ENCODE measurements around the gene PPFIA2. TPM values are rescaled to one million over a fixed set of nuclear protein-coding genes. Genes with fewer than 3 reads are reported as not detected.
"Not testable (repeated sequence)": the region's sequence is repeated elsewhere in the genome, so short reads cannot be mapped to it uniquely, and the experiment has no call there.

The PPFIA2 gene
- total RNA-seq, 1 experiment from 2014 or later, result not detected

GRCh38 chr12:81670759-81671158 is 88.4 kb downstream of the PPFIA2 start:
- ChIA-PET POLR2A (no interaction called here), CTCF (no interaction called here)

GRCh38 chr12:81668475-81668874 is 90.7 kb downstream of the PPFIA2 start:
- in situ Hi-C loops (cut with HindIII; ENCODE audit: low pct_unique_long_range_greater_than_20kb, low sequenced_read_pairs), result no loop called here
- H3K4me3 ChIP-seq (ENCODE audit: low read depth in 2 of 2, low read length in 2 of 2), result no peak overlapping the region
- H3K36me3 ChIP-seq (ENCODE audit: control insufficient read depth, insufficient read depth, low read length), result no peaks in the 10 kb centered on the region
- POLR2A ChIA-PET, result no interaction called here
- intact Hi-C loops (cut with micrococcal nuclease; ENCODE audit: unreplicated experiment), result no loop called here
- no TSS peak for BruUV-seq (replicated peaks)
- DNase-seq (ENCODE audit: low read depth, low spot score), result no peak
- H3K27ac ChIP-seq (ENCODE audit: low read length), result no peak overlapping the region
- no peak for TF ChIP-seq REST (IDR thresholded peaks at IDR 0.05; ENCODE audit: insufficient read depth in 1 of 2, low read depth in 2 of 2, low read length in 1 of 2)
- TF ChIP-seq SIN3A (IDR thresholded peaks at IDR 0.05; ENCODE audit: borderline replicate concordance, insufficient read depth, low read depth, low read length), result no peak
- TF ChIP-seq CTCF (IDR thresholded peaks at IDR 0.05), result no peak
- no peak for TF ChIP-seq POLR2AphosphoS5 (IDR thresholded peaks at IDR 0.05; ENCODE audit: low read depth, low read length)
- no peak for TF ChIP-seq TCF7L2 (IDR thresholded peaks at IDR 0.05; ENCODE audit: low read depth, low read length)
- no peaks in the 10 kb centered on the region for H3K9me3 ChIP-seq (ENCODE audit: control insufficient read depth, insufficient read depth, low read depth, low read length)
- no peaks in the 10 kb centered on the region for H3K27me3 ChIP-seq (ENCODE audit: control insufficient read depth, insufficient read depth, low read length)
- ATAC-seq, result no peak
- CTCF ChIA-PET, result no interaction called here
- H3K4me1 ChIP-seq (ENCODE audit: control insufficient read depth, insufficient read depth, low read length), result no peaks in the 10 kb centered on the region

More at GRCh38 chr12:81670759-81671158, 88.4 kb downstream of the PPFIA2 start:
- ATAC-seq, result no peak
- no peak for DNase-seq (ENCODE audit: low read depth, low spot score)
- TF ChIP-seq SIN3A (IDR thresholded peaks at IDR 0.05; ENCODE audit: borderline replicate concordance, insufficient read depth, low read depth, low read length) (no peak), POLR2AphosphoS5 (IDR thresholded peaks at IDR 0.05; ENCODE audit: low read depth, low read length) (no peak), REST (IDR thresholded peaks at IDR 0.05; ENCODE audit: insufficient read depth in 1 of 2, low read depth in 2 of 2, low read length in 1 of 2) (no peak), CTCF (IDR thresholded peaks at IDR 0.05) (no peak), TCF7L2 (IDR thresholded peaks at IDR 0.05; ENCODE audit: low read depth, low read length) (no peak)
- H3K27me3 ChIP-seq (ENCODE audit: control insufficient read depth, insufficient read depth, low read length), result no peaks in the 10 kb centered on the region
- no peak overlapping the region for H3K27ac ChIP-seq (ENCODE audit: low read length)
- no peaks in the 10 kb centered on the region for H3K9me3 ChIP-seq (ENCODE audit: control insufficient read depth, insufficient read depth, low read depth, low read length)
- no peaks in the 10 kb centered on the region for H3K36me3 ChIP-seq (ENCODE audit: control insufficient read depth, insufficient read depth, low read length)
- H3K4me1 ChIP-seq (ENCODE audit: control insufficient read depth, insufficient read depth, low read length), result no peaks in the 10 kb centered on the region
- in situ Hi-C loops (cut with HindIII; ENCODE audit: low pct_unique_long_range_greater_than_20kb, low sequenced_read_pairs) (no loop called here), intact Hi-C loops (cut with micrococcal nuclease; ENCODE audit: unreplicated experiment) (no loop called here)
- BruUV-seq (replicated peaks), result no TSS peak
- no peak overlapping the region for H3K4me3 ChIP-seq (ENCODE audit: low read depth in 2 of 2, low read length in 2 of 2)

- H3K36me3 ChIP-seq (ENCODE audit: control insufficient read depth, insufficient read depth, low read length); H3K4me3 ChIP-seq (ENCODE audit: low read depth in 2 of 2, low read length in 2 of 2); CTCF ChIA-PET; H3K27ac ChIP-seq (ENCODE audit: low read length); ATAC-seq; DNase-seq (ENCODE audit: low read depth, low spot score); H3K4me1 ChIP-seq (ENCODE audit: control insufficient read depth, insufficient read depth, low read length); BruUV-seq (replicated peaks); H3K27me3 ChIP-seq (ENCODE audit: control insufficient read depth, insufficient read depth, low read length); H3K9me3 ChIP-seq (ENCODE audit: control insufficient read depth, insufficient read depth, low read depth, low read length); in situ Hi-C loops (cut with HindIII; ENCODE audit: low pct_unique_long_range_greater_than_20kb, low sequenced_read_pairs); intact Hi-C loops (cut with micrococcal nuclease; ENCODE audit: unreplicated experiment); POLR2A ChIA-PET: not testable (repeated sequence)
These were observed 99.8 kb downstream of the PPFIA2 start for GRCh38 chr12:81659310-81659709.

Data from Panc1 (cell line).